ENCODE data around the gene U2AF1L4.

Gene U2AF1L4

DNA sequence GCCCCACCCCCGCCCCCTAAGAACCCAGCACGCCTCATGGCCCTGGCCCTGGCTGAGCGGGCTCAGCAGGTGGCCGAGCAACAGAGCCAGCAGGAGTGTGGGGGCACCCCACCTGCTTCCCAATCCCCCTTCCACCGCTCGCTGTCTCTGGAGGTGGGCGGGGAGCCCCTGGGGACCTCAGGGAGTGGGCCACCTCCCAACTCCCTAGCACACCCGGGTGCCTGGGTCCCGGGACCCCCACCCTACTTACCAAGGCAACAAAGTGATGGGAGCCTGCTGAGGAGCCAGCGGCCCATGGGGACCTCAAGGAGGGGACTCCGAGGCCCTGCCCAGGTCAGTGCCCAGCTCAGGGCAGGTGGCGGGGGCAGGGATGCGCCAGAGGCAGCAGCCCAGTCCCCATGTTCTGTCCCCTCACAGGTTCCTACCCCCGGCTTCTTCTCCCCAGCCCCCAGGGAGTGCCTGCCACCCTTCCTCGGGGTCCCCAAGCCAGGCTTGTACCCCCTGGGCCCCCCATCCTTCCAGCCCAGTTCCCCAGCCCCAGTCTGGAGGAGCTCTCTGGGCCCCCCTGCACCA is 42.1 kb upstream of the U2AF1L4 start:
- no peaks in the 10 kb centered on the region for H3K27me3 ChIP-seq
- H3K36me3 ChIP-seq = peaks cover 8 to 59% (median 20%) of the 10 kb centered on the region in 3 donors
- TF ChIP-seq, protein P1, sequence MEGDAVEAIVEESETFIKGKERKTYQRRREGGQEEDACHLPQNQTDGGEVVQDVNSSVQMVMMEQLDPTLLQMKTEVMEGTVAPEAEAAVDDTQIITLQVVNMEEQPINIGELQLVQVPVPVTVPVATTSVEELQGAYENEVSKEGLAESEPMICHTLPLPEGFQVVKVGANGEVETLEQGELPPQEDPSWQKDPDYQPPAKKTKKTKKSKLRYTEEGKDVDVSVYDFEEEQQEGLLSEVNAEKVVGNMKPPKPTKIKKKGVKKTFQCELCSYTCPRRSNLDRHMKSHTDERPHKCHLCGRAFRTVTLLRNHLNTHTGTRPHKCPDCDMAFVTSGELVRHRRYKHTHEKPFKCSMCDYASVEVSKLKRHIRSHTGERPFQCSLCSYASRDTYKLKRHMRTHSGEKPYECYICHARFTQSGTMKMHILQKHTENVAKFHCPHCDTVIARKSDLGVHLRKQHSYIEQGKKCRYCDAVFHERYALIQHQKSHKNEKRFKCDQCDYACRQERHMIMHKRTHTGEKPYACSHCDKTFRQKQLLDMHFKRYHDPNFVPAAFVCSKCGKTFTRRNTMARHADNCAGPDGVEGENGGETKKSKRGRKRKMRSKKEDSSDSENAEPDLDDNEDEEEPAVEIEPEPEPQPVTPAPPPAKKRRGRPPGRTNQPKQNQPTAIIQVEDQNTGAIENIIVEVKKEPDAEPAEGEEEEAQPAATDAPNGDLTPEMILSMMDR (IDR thresholded peaks at IDR 0.05) = no peak
- no peaks in the 10 kb centered on the region for H3K4me1 ChIP-seq
- intact Hi-C loops (cut with DNase I; ENCODE audit: low total_unique reads) = no loop called here
- no peaks in the 10 kb centered on the region for H3K9me3 ChIP-seq
- H3K4me3 ChIP-seq = no peak overlapping the region
- no peak overlapping the region for H3K27ac ChIP-seq
- no peak for DNase-seq

DNA sequence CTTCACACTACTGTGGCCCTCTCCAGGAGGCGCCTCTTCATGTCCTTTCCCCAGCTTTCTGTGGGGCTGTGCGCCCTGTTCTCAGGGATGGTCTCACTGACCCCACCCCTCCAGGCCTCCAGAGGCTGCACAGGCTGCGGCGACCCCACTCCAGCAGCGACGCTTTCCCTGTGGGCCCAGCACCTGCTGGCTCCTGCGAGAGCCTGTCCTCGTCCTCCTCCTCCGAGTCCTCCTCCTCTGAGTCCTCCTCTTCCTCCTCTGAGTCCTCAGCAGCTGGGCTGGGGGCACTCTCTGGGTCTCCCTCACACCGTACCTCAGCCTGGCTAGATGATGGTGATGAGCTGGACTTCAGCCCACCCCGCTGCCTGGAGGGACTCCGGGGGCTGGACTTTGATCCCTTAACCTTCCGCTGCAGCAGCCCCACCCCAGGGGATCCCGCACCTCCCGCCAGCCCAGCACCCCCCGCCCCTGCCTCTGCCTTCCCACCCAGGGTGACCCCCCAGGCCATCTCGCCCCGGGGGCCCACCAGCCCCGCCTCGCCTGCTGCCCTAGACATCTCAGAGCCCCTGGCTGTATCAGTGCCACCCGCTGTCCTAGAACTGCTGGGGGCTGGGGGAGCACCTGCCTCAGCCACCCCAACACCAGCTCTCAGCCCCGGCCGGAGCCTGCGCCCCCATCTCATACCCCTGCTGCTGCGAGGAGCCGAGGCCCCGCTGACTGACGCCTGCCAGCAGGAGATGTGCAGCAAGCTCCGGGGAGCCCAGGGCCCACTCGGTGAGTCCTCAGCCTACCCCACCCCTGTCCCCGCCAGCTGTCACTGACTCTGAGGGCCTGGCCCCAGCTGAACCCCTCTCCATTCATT is 41.3 kb upstream of the U2AF1L4 start:
- Histone ChIP-seq H3K4me1 (no peaks in the 10 kb centered on the region), H3K36me3 (peaks cover 12 to 67% (median 26%) of the 10 kb centered on the region in 3 donors), H3K27ac (no peak overlapping the region), H3K4me3 (no peak overlapping the region), H3K27me3 (no peaks in the 10 kb centered on the region), H3K9me3 (no peaks in the 10 kb centered on the region)
- DNase-seq = no peak
- intact Hi-C loops (cut with DNase I; ENCODE audit: low total_unique reads) = no loop called here
- TF ChIP-seq, protein P1 (IDR thresholded peaks at IDR 0.05) = no peak

DNA sequence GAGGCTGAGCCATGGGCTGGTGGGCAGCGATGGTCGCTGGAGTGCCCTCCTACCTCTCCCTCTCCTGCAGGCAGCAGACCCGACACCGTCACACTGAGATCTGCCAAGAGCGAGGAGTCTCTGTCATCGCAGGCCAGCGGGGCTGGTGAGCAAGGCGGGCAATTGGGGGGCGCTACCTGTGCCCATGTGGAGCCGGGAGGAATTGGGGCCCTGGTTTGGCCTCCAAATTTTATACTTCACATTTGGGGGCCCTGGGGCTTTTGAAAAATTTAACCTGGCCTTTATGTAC is 40.1 kb upstream of the U2AF1L4 start:
- H3K4me3 ChIP-seq = no peak overlapping the region
- DNase-seq = no peak
- H3K4me1 ChIP-seq = no peaks in the 10 kb centered on the region
- TF ChIP-seq, protein P1 (IDR thresholded peaks at IDR 0.05) = no peak
- intact Hi-C loops (cut with DNase I; ENCODE audit: low total_unique reads) = no loop called here
- H3K36me3 ChIP-seq = peaks cover 21 to 79% (median 38%) of the 10 kb centered on the region in 3 donors
- H3K27me3 ChIP-seq = no peaks in the 10 kb centered on the region
- no peak overlapping the region for H3K27ac ChIP-seq
- no peaks in the 10 kb centered on the region for H3K9me3 ChIP-seq

DNA sequence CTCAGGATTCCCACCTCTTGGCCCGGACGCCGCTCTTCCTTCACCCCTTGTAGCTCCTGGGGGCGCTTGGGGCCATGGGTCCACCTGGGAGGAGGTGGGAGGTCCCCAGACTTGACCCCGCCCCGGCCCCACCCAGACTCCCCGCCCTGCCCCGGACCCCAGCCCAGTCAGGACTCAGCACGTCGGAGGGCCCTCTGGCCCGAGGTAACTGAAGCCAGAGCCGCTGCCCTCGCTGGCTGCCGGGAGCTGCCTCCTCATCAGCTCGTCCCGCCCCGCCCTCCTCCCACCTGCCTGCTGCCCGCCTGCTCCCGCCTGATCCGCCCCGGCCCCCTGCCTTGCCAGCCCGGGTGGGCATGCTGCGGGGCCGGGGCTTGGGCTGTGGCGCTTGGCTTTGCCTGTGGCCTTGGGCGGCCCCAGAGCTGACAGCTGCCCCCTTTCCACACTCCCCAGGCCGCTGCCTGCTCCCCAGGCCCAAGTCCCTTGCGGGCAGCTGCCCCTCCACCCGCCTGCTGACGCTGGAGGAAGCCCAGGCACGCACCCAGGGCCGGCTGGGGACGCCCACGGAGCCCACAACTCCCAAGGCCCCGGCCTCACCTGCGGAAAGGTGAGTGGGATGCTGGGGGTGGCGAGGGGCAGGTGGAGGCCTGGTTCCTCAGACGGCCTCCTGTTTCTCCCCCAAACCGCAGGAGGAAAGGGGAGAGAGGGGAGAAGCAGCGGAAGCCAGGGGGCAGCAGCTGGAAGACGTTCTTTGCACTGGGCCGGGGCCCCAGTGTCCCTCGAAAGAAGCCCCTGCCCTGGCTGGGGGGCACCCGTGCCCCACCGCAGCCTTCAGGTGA is 39.5 kb upstream of the U2AF1L4 start:
- Histone ChIP-seq H3K4me3 (no peak overlapping the region), H3K36me3 (peaks cover 27 to 85% (median 42%) of the 10 kb centered on the region in 3 donors), H3K4me1 (no peaks in the 10 kb centered on the region), H3K27ac (no peak overlapping the region), H3K27me3 (no peaks in the 10 kb centered on the region), H3K9me3 (no peaks in the 10 kb centered on the region)
- TF ChIP-seq, protein P1 (IDR thresholded peaks at IDR 0.05) = no peak
- intact Hi-C loops (cut with DNase I; ENCODE audit: low total_unique reads) = no loop called here
- no peak for DNase-seq

DNA sequence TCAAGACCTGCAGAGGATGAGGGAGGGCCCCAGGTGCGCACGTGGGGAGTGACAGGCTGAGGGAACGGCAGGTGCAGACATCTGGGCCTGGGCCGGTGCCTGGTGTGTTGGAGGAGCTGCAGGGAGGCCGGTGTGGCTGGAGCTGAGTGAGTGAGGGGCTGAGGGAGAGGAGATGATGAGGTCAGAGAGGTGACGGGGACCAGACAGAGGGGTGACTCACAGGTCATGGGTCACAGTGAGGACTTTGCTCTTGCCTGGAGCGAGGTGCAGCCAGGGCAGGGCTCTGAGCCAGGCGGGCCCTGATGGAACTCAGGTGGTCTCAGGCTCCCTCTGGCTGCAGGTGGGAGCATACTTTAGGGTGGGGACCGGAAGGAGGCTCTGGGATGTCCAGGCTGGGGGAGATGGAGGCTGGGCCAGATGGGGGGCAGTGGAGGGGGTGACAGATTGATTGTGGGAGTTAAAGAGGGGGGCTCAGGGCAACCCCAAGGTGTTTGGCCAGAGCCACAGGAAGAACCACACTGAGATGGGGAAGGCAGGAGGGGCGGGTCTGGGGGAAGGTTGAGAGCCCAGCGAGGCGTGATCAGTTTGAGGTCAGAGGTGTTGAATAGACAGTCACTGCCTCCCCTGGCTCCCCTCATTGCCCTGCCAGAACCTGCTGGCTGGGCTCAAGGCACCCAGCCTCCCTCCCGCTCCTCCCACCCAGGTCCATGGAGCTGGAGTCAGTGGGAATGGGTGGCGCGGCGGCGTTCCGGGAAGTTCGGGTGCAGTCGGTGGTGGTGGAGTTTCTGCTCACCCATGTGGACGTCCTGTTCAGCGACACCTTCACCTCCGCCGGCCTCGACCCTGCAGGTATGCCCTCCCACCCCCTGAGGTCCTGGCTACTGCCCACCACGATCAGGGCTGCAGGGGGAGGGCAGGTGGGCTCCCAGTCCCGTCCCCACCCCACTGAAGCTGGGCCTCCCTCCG is 38.5 kb upstream of the U2AF1L4 start:
- no peak for DNase-seq
- Histone ChIP-seq H3K27me3 (no peaks in the 10 kb centered on the region), H3K4me1 (no peaks in the 10 kb centered on the region), H3K4me3 (no peak overlapping the region), H3K9me3 (no peaks in the 10 kb centered on the region), H3K27ac (no peak overlapping the region), H3K36me3 (peaks cover 27 to 94% (median 45%) of the 10 kb centered on the region in 3 donors)
- TF ChIP-seq, protein P1 (IDR thresholded peaks at IDR 0.05) = no peak
- intact Hi-C loops (cut with DNase I; ENCODE audit: low total_unique reads) = no loop called here

Measured in tibial artery (tissue), 4 donors.